Psoas muscle (tissue), 8 donors: ENCODE data around the gene PLXNC1. TPM values are rescaled to one million over a fixed set of nuclear protein-coding genes. Genes with fewer than 3 reads are reported as not detected.

Source experiments
- ATAC-seq, 4 donors: fragments of 200-7000 bp; cut with Tn5 transposase; one replicate each; pipeline ENCODE4 v1.9.1; 2020; ENCODE audit warnings: moderate library complexity in 3 of 4, mild to moderate bottlenecking in 2 of 4
- DNase-seq, 2 donors: peaks; one replicate each; pipeline ENCODE4 v3.0.0-alpha.2; 2020
- H3K27ac ChIP-seq: fragments of 200-600 bp; one replicate; pipeline ENCODE4 v1.8.0; 2022
- H3K27me3 ChIP-seq, 3 donors: fragments of 200-600 bp in 1 of 3; one replicate each; pipeline versions ENCODE4 v1.6.1 to v1.8.0; 2013 to 2022; ENCODE audit warnings: low read length in 2 of 3, mild to moderate bottlenecking in 2 of 3, moderate library complexity in 1 of 3; ENCODE audit not compliant: insufficient read depth in 3 of 3
- H3K36me3 ChIP-seq, 2 donors: fragments of 200-600 bp in 1 of 2; one replicate each; pipeline versions ENCODE4 v1.6.1 to v1.8.0; 2013 to 2022; ENCODE audit warnings: low read depth in 1 of 2, mild to moderate bottlenecking in 1 of 2, moderate library complexity in 1 of 2; ENCODE audit not compliant: insufficient read depth in 1 of 2
- H3K4me1 ChIP-seq: fragments of 200-600 bp; one replicate; pipeline ENCODE4 v1.8.0; 2022
- H3K4me3 ChIP-seq: fragments of 200-600 bp; one replicate; pipeline ENCODE4 v1.8.0; 2022; ENCODE audit warnings: mild to moderate bottlenecking
- H3K9me3 ChIP-seq: fragments of 200-600 bp; one replicate; pipeline ENCODE4 v1.8.0; 2022
- CTCF ChIP-seq: fragments of 200-600 bp; IDR thresholded peaks from one replicate; pipeline ENCODE4 v1.8.0; 2022; ENCODE audit warnings: antibody characterized with exemption
- WGBS, 3 donors: extraction: QIAGEN DNeasy Blood & Tissue Kit; methylation state at CpG; one replicate each; pipeline versions ENCODE4 v1.1.6 to v1.1.7; 2013; 5-methylcytosine and 5-hydroxymethylcytosine counted together
- intact Hi-C, 2 donors: fragments of 100-400 bp; cut with DNase I; formaldehyde crosslinking; loops; one replicate each; pipeline versions ENCODE4 v1.11.0 to v1.14.2; 2022
- long read RNA-seq, 2 donors: library from polyadenylated mRNA; unstranded; transcript quantifications; one replicate each; pipeline ENCODE4 v2.0.0, GENCODE V29; 2021
- polyA plus RNA-seq, 3 donors: library from polyadenylated mRNA; stranded (reverse); fragments of 200-250 nt; gene quantifications; one replicate each; pipeline ENCODE4 v1.2.3, GENCODE V29; 2013
- total RNA-seq, 4 donors: library from RNA; stranded (reverse); fragmentation: NEBNext Ultra II Directional in 2 of 4; extraction: Animal tissue kit (Norgen Biotek cat#: 25700) in 2 of 4; gene quantifications; one replicate each; pipeline versions ENCODE4 v1.2.1 to v1.2.4, GENCODE V29; 2021 to 2023
- donor health status: healthy with polysubstance abuse.
- donor health status: DM: no; HTN: no; CAD: no; lungs with moderate emphysema.
- donor health status: Bipolar disorder and iron deficiency.
- donor health status: healthy.
- donor health status: DM: yes; HTN: yes; CAD: no.
- donor health status: DM: no; HTN: no; CAD: no.
- donor health status: DM: no; HTN: no; CAD: no.
- donor health status: DM: yes; HTN: yes; CAD: no.

PLXNC1 gene
- total RNA-seq = 1 to 10 TPM in 2 of 4 donors, under 1 TPM in 2; 0.52 to 4.0 (median 1.8) TPM
- under 1 TPM; 0.18 to 0.51 (median 0.25) TPM for polyA plus RNA-seq
- long read RNA-seq, donor 1, partial matches to known transcripts = 3 of 3 reads
- long read RNA-seq, donor 1, other reads (novel, unspliced or antisense) = 0 of 3 reads
- long read RNA-seq, donor 2, partial matches to known transcripts = 0 of 1 reads
- long read RNA-seq, donor 2, other reads (novel, unspliced or antisense) = 1 of 1 reads

GRCh38 chr12:94147991-94148738 is at the start of gene PLXNC1:
TSS of gene PLXNC1 (plus strand) at chr12:94148577. CDS start at chr12:94148972, 395 bp downstream.
- peak within 1 kb of the TSS; percentile 69 for H3K4me3 ChIP-seq
- no peak for TF ChIP-seq CTCF
- DNase-seq = peak; percentile 55 to 77
- peaks cover 0 to 51% (median 13%) of the 10 kb centered on the region in 3 donors for H3K27me3 ChIP-seq
- no peaks in the 10 kb centered on the region for H3K9me3 ChIP-seq
- 0 to 1% (median 0%) methylated on average over 41 to 74 of the region's 75 CpGs for WGBS, 3 donors
- no peak within 1 kb of the TSS for H3K27ac ChIP-seq
- intact Hi-C loops = loop anchor here in 1 of 2 donors (5.0 to 10.0 kb wide), 2 partner anchors 287 to 384 kb away; no protein-coding TSS in a partner anchor
- H3K36me3 ChIP-seq = no peaks in the 10 kb centered on the region
- no peaks in the 10 kb centered on the region for H3K4me1 ChIP-seq
- peak in 2 of 4 donors; percentile 14 to 25 for ATAC-seq

- H3K27ac ChIP-seq = no peak overlapping the region
- H3K36me3 ChIP-seq = no peaks in the 10 kb centered on the region
- WGBS, 3 donors = 90 to 92% (median 91%) methylated on average over 3 of the region's 3 CpGs
- no peak for TF ChIP-seq CTCF
- no peaks in the 10 kb centered on the region for H3K9me3 ChIP-seq
- H3K4me1 ChIP-seq = peaks cover 6% of the 10 kb centered on the region
- no peaks in the 10 kb centered on the region for H3K27me3 ChIP-seq
- DNase-seq (no peak), ATAC-seq (no peak)
- intact Hi-C loops = no loop called here
- H3K4me3 ChIP-seq = no peak overlapping the region
Observed at GRCh38 chr12:94099191-94099590, 49.2 kb upstream of the PLXNC1 start.

- ATAC-seq (no peak), DNase-seq (peak in 1 of 2 donors; percentile 25)
- Histone ChIP-seq H3K9me3 (no peaks in the 10 kb centered on the region), H3K4me3 (no peak overlapping the region), H3K4me1 (peaks cover 6% of the 10 kb centered on the region), H3K36me3 (no peaks in the 10 kb centered on the region), H3K27ac (no peak overlapping the region), H3K27me3 (no peaks in the 10 kb centered on the region)
- TF ChIP-seq CTCF = no peak
- WGBS, 3 donors = 41 to 46% (median 43%) methylated on average over 10 of the region's 10 CpGs
- intact Hi-C loops = loop anchor here (1.0 to 5.0 kb wide), 6 partner anchors 202 to 1112 kb away; partner anchors contain the start of gene SOCS2 (in 1 of the 2)
Observed at GRCh38 chr12:94099632-94100031, 48.7 kb upstream of the PLXNC1 start.

GRCh38 chr12:94100211-94100627 is 48.2 kb upstream of the PLXNC1 start:
- Histone ChIP-seq H3K27me3 (no peaks in the 10 kb centered on the region), H3K27ac (no peak overlapping the region), H3K9me3 (no peaks in the 10 kb centered on the region), H3K36me3 (no peaks in the 10 kb centered on the region), H3K4me1 (peaks cover 6% of the 10 kb centered on the region), H3K4me3 (no peak overlapping the region)
- no peak for TF ChIP-seq CTCF
- WGBS, 3 donors = 48 to 65% (median 56%) methylated on average over 6 of the region's 6 CpGs
- DNase-seq (peak; percentile 38 to 61), ATAC-seq (peak; percentile 27 to 68 (median 54))
- intact Hi-C loops = loop anchor here (1.0 to 5.0 kb wide), 6 partner anchors 203 to 1113 kb away; partner anchors contain the start of gene SOCS2 (in 1 of the 2)
